Measurements from ENCODE around the gene PROSER2.

Gene PROSER2

DNA sequence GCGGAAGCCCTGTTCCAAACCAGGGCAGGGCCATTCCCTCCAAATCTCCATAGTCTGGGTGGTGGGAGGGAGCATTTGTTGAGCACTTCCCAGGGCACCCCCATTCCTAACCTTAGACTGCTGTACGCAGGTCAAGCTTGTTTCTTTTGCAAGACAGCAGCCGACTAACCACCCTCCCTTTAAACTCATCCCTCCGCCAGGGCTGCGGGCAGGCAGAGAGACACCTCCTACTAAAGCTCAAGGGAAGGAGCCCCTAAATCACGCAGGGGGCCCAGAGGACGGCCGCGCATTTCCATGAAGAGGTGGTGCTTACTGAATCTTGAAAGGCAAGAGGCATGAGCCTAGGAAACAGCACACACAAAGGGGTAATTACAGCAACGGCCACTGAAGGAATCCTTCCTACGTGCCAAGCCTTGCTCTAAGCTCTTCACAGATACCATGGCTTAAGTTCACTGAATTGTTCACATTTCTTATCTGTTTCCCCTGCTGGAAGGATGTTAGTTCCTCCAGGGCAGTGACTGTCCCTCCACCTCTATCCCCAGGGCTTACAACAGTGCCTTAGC is 90.0 kb downstream of the PROSER2 start:
- DNase-seq = no peak

DNA sequence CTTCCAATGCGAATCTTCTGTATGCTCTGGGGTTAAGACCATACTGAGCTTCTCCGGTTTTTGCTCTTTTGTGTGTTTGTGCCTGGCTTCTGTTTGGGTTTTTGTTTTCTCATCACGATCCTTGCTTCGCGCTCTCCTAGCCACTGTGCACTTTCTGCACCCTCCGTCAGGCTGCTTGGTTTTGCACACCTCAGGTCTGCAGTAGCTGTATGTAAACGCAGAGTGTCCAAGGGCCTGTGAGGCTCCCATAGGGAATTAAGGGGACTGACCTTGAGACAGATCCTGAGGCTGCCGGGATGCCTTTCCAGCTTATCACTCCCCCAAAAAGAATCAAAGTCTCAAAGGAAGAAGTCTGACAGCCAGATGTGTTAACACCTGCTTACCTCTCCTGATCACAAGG is 95.2 kb downstream of the PROSER2 start:
- DNase-seq = no peak

DNA sequence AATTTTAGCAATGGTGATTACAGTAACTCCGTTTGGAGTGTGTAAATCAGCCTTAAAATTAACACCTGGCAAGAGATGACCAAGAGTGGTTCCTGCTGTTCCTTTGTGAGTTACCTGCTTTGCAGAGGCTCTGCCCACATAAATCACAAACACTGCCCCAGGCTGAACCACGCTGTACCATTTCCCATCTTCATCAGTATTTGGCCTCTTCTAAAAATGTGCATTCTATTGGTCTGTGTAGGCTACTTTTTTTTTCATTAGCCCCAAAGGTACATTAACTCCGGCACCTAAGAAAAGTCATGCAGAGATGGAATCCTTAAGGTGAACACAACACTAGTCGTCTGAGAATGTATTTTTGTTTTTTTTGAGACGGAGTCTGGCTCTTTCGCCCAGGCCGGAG is 96.1 kb downstream of the PROSER2 start:
- no peak for DNase-seq

Data from NCI-H2107 (cell line).